HEK293T (cell line): Measurements from ENCODE around the gene AMZ2.

Experiments used
- BHLHE40 ChIP-seq: fragments of 450-650 bp; IDR thresholded peaks from 2 replicates; pipeline ENCODE4 v1.6.1; 2016; ENCODE audit warnings: mild to moderate bottlenecking, moderate library complexity, borderline replicate concordance
- CTBP1 ChIP-seq: fragments of 450-650 bp; IDR thresholded peaks from 2 replicates; pipeline ENCODE4 v1.6.1; 2016; ENCODE audit warnings: borderline replicate concordance
- ELF4 ChIP-seq: fragments of 450-650 bp; IDR thresholded peaks from 2 replicates; pipeline ENCODE4 v1.6.1; 2017; ENCODE audit warnings: antibody characterized with exemption
- FOXA1 ChIP-seq: fragments of 450-650 bp; IDR thresholded peaks from 2 replicates; pipeline ENCODE4 v1.6.1; 2016; ENCODE audit warnings: mild to moderate bottlenecking
- FOXK2 ChIP-seq: fragments of 450-650 bp; IDR thresholded peaks from 2 replicates; pipeline ENCODE4 v1.6.1; 2016; ENCODE audit warnings: mild to moderate bottlenecking
- FOXM1 ChIP-seq: fragments of 450-650 bp; IDR thresholded peaks from 2 replicates; pipeline ENCODE4 v1.6.1; 2017; ENCODE audit warnings: mild to moderate bottlenecking, borderline replicate concordance
- HDGF ChIP-seq: fragments of 450-650 bp; IDR thresholded peaks from 2 replicates; pipeline ENCODE4 v1.6.1; 2017; ENCODE audit warnings: antibody characterized with exemption, borderline replicate concordance
- LEF1 ChIP-seq: fragments of 450-650 bp; IDR thresholded peaks from 2 replicates; pipeline ENCODE4 v1.6.1; 2017; ENCODE audit warnings: mild to moderate bottlenecking, borderline replicate concordance
- PKNOX1 ChIP-seq: fragments of 450-650 bp; IDR thresholded peaks from 2 replicates; pipeline ENCODE4 v1.6.1; 2016
- SP1 ChIP-seq: fragments of 450-650 bp; IDR thresholded peaks from 2 replicates; pipeline ENCODE4 v1.6.1; 2017
- SUZ12 ChIP-seq: fragments of 450-650 bp; IDR thresholded peaks from 2 replicates; pipeline ENCODE4 v1.6.1; 2016; ENCODE audit warnings: mild to moderate bottlenecking
- TARDBP ChIP-seq: fragments of 450-650 bp; IDR thresholded peaks from 2 replicates; pipeline ENCODE4 v1.6.1; 2016
- ZNF384 ChIP-seq: fragments of 450-650 bp; IDR thresholded peaks from 2 replicates; pipeline ENCODE4 v1.6.1; 2016

GRCh38 chr17:68246271-68247028, 1.4 kb upstream of the AMZ2 start:
- TF ChIP-seq ELF4 = no peak
- no peak for TF ChIP-seq LEF1
- TF ChIP-seq CTBP1 = no peak
- TF ChIP-seq FOXM1 = no peak
- TF ChIP-seq FOXA1 = no peak
- TF ChIP-seq SUZ12 = no peak
- no peak for TF ChIP-seq HDGF
- TF ChIP-seq SP1 = no peak
- TF ChIP-seq ZNF384 = no peak
- TF ChIP-seq PKNOX1 = no peak
- TF ChIP-seq TARDBP = no peak
- no peak for TF ChIP-seq BHLHE40
- no peak for TF ChIP-seq FOXK2
